LNCAP (cell line): Measurements from ENCODE around the gene MAP4K4.

Experiments used
- TF ChIP-seq, protein P1 (sequence below): fragments of 450-650 bp; IDR thresholded peaks from 2 replicates; pipeline ENCODE4 v1.5.1; 2017; ENCODE audit warnings: mild to moderate bottlenecking

MAP4K4 gene

DNA sequence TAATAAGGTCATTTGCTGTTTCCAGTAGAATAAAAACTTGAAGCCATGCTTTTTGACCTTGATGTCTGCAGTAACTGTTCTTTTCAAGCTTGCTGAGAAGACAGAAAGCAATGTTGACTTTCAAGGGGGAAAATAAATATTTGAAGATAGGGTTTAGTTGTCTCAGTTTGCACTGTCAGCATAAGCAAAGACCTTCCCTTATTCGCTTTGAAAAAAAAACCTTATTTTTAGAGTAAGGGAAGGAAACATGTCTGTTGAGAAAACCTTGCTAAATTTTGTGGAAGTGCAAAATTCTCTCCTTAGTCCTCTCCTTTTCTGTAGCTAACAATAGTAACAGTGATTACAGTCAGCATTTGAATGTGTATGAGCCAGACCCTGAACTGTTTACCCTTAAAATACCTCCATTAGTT is 43.1 kb downstream of the MAP4K4 start:
- TF ChIP-seq, protein P1, sequence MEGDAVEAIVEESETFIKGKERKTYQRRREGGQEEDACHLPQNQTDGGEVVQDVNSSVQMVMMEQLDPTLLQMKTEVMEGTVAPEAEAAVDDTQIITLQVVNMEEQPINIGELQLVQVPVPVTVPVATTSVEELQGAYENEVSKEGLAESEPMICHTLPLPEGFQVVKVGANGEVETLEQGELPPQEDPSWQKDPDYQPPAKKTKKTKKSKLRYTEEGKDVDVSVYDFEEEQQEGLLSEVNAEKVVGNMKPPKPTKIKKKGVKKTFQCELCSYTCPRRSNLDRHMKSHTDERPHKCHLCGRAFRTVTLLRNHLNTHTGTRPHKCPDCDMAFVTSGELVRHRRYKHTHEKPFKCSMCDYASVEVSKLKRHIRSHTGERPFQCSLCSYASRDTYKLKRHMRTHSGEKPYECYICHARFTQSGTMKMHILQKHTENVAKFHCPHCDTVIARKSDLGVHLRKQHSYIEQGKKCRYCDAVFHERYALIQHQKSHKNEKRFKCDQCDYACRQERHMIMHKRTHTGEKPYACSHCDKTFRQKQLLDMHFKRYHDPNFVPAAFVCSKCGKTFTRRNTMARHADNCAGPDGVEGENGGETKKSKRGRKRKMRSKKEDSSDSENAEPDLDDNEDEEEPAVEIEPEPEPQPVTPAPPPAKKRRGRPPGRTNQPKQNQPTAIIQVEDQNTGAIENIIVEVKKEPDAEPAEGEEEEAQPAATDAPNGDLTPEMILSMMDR, result no peak

DNA sequence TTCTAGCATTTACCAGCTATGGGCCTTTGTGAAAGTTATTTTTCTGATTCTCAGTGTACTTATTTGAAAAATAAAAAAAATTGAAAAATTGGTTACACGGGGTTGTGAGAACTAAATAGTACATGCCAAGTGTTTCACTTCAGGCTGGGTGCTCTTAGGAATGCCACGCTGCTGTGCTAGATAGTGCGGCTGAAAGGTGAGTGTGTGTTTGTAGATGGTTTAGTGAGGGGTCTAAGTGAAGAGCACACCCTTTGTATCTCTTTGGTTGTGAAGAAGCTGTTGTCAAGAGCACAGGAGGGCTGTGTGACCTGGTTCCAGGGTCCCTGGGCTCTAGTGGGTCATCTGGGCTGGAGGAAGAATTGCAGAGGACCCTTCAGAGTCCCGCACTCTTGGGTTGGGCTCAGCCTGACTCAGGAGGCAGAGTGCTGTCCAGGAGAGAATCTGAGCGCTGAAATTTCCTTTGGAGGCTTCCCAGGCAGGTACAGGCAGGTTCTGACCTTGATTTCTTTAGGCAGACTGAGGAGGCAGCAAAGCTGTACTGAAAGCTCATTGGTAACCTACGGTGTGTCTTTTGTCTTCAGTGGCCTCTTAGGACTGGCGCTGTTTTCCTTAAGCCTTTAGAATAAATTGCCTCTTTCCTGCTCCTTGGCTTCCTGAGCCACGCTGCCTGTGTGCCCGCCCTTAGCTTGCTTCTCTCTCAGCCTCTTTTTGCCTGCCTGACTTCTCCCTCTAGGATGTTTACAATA is 44.4 kb downstream of the MAP4K4 start:
- TF ChIP-seq, protein P1, result no peak

DNA sequence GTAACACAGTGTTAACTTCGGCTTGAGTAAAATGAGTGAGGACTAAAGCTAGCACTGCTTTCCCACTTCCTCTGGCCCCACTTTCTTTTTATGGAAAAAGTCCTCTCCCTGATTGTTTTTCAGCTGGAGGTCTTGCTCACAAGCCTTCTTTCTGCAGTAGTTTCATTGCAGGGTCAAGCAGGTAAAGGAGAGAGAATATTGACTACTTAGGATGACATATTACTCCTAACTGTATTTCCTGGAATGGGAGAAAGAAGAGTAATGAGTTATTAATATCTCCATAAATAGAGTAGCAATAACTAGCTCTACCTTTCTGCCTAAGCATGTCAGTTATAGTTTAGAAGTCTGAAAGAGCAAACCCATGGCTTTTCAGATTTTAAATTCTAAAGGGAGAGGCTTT is 45.0 kb downstream of the MAP4K4 start:
- TF ChIP-seq, protein P1, result no peak

DNA sequence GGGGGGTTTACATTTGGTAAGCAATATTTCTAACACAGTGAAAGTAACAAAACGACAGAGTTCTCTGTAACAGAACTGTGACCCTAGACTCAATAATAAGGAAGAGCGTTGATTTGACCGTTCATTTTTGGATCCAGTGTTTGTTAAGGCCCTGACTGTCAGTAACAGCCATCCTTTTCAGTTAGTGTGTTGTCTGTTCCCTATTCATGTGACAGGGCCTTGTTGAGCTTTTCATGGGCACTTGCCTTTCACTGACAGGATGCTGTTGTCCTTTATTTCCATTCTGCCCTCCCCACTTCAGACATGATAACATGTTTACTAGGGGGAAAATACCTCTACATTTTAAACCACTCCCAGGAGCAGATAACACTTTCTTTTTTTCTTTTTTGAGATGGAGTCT is 45.8 kb downstream of the MAP4K4 start:
- TF ChIP-seq, protein P1, result no peak

DNA sequence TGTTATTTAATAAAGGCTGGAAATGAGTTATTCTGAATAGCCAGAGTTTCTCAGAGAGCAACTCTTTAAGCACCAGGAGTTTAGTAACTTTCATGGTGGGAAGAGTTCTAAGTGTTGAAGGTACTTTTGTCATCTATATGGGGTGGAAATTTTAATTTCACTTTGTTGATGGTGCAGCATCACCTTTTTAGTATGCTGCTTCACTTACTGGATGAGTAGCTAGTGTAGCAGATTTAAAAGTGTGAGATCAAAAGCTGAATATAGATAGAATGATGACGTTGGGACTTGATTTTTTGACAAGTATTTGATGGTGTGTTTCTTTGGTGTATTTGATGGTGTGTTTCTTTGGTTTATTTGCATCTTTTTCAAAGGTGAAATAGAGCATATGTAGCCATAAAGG is 47.3 kb downstream of the MAP4K4 start:
- TF ChIP-seq, protein P1, result no peak

DNA sequence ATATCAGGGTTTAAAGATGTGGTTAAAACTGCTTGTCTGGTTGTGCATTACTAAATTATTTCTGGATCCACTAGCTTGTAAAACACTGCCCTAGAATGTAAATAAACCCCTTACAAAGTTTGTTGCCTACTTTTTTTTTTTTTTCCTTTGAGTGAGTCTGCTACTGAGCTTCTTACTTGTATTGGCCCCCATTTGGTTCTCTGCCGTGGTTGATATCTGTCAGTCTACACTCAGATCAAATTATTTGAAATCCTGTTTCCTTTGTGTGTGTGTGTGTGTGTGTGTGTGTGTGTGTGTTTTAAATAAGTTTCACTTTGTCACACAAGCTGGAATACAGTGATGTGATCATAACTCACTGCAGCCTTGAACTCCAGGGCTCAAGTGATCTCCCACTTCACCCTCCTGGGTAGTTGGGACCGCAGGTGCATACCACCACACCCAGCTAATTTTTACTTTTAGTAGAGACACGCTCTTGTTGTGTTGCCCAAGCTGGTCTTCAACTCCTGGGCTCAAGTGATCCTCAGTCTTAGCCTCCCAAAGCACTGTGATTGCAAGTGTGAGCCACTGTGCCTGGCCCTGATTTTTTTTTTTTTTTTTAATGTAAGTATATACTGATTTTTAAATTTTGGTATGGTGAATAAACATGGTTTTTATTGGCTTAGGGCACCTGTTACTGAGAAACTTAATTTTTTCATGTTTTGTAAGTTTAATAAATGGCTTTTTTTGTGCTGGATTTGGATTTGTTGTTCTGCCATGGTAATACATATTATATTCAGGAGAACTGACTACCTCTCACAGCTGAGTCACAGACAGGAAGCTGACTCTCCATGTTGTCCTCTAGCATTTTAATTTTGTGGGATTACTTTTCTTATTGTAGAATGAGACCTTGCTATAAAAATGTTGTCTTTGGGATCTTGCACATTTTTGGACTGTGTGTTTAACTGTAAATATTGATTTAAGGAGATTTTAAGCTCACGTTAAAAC is 48.5 kb downstream of the MAP4K4 start:
- TF ChIP-seq, protein P1, result no peak

DNA sequence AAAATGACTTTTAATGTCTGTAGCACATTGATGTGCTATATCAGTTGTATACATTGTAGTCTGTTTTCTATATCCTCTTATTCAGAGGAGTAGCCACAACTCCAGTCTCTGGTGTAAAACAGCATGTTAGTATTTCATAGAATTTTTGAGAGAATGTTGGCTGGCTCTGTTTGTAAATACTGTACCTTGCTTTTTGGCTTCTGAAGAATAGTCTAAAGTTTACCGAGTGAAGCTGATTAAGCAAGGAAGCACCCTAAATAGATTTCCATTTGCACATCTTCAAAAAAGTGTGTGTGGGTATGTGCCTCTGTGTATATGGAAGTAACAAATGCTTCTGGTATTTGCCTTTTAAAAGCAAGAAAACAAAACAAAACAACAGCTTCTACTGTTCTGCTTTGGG is 50.5 kb downstream of the MAP4K4 start:
- TF ChIP-seq, protein P1, result no peak
